B cell (primary cell): Measurements from ENCODE around the gene CEP250.

ENCODE experiments used
- EZH2 ChIP-seq: IDR thresholded peaks from 2 replicates; pipeline ENCODE4 v1.6.1; 2012; ENCODE audit warnings: borderline replicate concordance, low read depth, mild to moderate bottlenecking, moderate library complexity, low read length; ENCODE audit not compliant: insufficient read depth, poor library complexity, severe bottlenecking
- TF ChIP-seq, protein P1 (sequence below): fragments of 200-600 bp; IDR thresholded peaks from one replicate; pipeline ENCODE4 v1.8.0; 2022; ENCODE audit warnings: antibody characterized with exemption, mild to moderate bottlenecking

DNA sequence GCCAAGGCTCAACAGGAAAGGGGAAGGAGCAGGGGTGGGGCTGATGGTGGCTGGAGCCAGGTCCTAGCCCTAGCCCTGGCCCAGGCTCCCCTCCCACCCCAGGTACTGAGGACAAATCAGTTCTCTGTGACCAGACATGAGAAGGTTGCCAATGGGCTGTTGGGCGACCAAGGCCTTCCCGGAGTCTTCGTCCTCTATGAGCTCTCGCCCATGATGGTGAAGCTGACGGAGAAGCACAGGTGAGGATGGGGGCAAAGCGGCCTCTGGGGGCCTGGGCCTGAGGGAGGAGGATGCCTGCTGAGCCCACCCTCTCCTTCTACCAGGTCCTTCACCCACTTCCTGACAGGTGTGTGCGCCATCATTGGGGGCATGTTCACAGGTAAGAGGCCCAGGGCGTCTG, 101.5 kb downstream of the CEP250 start:
- TF ChIP-seq EZH2: no peak
- TF ChIP-seq, protein P1, sequence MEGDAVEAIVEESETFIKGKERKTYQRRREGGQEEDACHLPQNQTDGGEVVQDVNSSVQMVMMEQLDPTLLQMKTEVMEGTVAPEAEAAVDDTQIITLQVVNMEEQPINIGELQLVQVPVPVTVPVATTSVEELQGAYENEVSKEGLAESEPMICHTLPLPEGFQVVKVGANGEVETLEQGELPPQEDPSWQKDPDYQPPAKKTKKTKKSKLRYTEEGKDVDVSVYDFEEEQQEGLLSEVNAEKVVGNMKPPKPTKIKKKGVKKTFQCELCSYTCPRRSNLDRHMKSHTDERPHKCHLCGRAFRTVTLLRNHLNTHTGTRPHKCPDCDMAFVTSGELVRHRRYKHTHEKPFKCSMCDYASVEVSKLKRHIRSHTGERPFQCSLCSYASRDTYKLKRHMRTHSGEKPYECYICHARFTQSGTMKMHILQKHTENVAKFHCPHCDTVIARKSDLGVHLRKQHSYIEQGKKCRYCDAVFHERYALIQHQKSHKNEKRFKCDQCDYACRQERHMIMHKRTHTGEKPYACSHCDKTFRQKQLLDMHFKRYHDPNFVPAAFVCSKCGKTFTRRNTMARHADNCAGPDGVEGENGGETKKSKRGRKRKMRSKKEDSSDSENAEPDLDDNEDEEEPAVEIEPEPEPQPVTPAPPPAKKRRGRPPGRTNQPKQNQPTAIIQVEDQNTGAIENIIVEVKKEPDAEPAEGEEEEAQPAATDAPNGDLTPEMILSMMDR: no peak
